Chondrocyte (in vitro differentiated cells): ENCODE measurements around the gene CCDC6. TPM values are rescaled to one million over a fixed set of nuclear protein-coding genes. Genes with fewer than 3 reads are reported as not detected.

Experiments used
- DNase-seq: peaks from one replicate; pipeline ENCODE4 v3.0.0; 2021; ENCODE audit warnings: mixed read lengths, low spot score
- H3K27ac Mint-ChIP-seq: one replicate; pipeline ENCODE4 v1.8.0; 2021; ENCODE audit warnings: mild to moderate bottlenecking, moderate library complexity, mixed read lengths; ENCODE audit not compliant: unreplicated experiment
- H3K27me3 Mint-ChIP-seq: 2 replicates; pipeline ENCODE4 v1.8.0; 2021; ENCODE audit warnings: low read depth, mixed read lengths
- H3K36me3 Mint-ChIP-seq: 2 replicates; pipeline ENCODE4 v1.8.0; 2021; ENCODE audit warnings: low read depth, mixed read lengths
- H3K4me1 Mint-ChIP-seq: 2 replicates; pipeline ENCODE4 v1.8.0; 2021; ENCODE audit warnings: low read depth, mild to moderate bottlenecking, mixed read lengths
- H3K4me3 Mint-ChIP-seq: one replicate; pipeline ENCODE4 v1.8.0; 2021; ENCODE audit warnings: mild to moderate bottlenecking, moderate library complexity, mixed read lengths; ENCODE audit not compliant: unreplicated experiment
- H3K9me3 Mint-ChIP-seq: 2 replicates; pipeline ENCODE4 v1.8.0; 2021; ENCODE audit warnings: low read depth, mixed read lengths
- CTCF ChIP-seq: fragments of 200-600 bp; sonication (generic); IDR thresholded peaks from 2 replicates; pipeline ENCODE4 v1.5.0; 2021; ENCODE audit warnings: antibody characterized with exemption, mild to moderate bottlenecking, moderate library complexity
- total RNA-seq: library from RNA; stranded (reverse); gene quantifications from 3 replicates; pipeline ENCODE4 v1.2.1, GENCODE V29; 2021

Gene CCDC6
- total RNA-seq, 1 donor from 2014 or later: 59.3 TPM

- Mint-ChIP-seq H3K27ac (no peak overlapping the region), H3K4me3 (no peak overlapping the region), H3K9me3 (peaks cover 20% of the 10 kb centered on the region), H3K27me3 (peaks cover 4% of the 10 kb centered on the region), H3K4me1 (no peaks in the 10 kb centered on the region), H3K36me3 (peaks cover 12% of the 10 kb centered on the region)
- no peak for DNase-seq
- TF ChIP-seq CTCF: no peak
These were observed 19.7 kb upstream of the CCDC6 start for GRCh38 chr10:59926086-59926485.

- H3K27ac Mint-ChIP-seq: no peak overlapping the region
- no peaks in the 10 kb centered on the region for H3K4me1 Mint-ChIP-seq
- TF ChIP-seq CTCF: no peak
- H3K27me3 Mint-ChIP-seq: peaks cover 13% of the 10 kb centered on the region
- H3K36me3 Mint-ChIP-seq: peaks cover 12% of the 10 kb centered on the region
- no peak overlapping the region for H3K4me3 Mint-ChIP-seq
- H3K9me3 Mint-ChIP-seq: peaks cover 23% of the 10 kb centered on the region
- DNase-seq: no peak
These were observed 16.6 kb upstream of the CCDC6 start for GRCh38 chr10:59922907-59923306.

DNA sequence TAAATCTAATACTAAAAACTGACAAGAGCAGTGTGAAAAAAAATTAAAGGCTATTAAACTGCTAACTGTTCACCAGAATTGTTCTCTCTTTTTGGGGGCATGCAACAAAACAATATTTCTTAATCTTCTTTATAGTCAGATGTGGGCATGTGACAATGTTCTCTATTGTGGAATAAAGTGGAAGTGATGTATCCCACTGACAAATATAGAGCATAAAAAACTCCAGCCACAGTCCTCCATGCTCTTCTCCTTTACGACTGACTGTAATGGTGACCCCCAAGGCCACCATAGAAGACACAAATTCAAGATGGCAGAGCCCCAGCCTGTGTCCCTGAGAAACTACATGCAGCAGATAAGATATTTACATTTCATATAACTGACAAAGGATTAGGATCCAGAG is 11.6 kb upstream of the CCDC6 start:
- no peak for DNase-seq
- H3K36me3 Mint-ChIP-seq: peaks cover 10% of the 10 kb centered on the region
- no peaks in the 10 kb centered on the region for H3K4me1 Mint-ChIP-seq
- no peak overlapping the region for H3K4me3 Mint-ChIP-seq
- no peak overlapping the region for H3K27ac Mint-ChIP-seq
- H3K9me3 Mint-ChIP-seq: peaks cover 30% of the 10 kb centered on the region
- peaks cover 9% of the 10 kb centered on the region for H3K27me3 Mint-ChIP-seq
- no peak for TF ChIP-seq CTCF

GRCh38 chr10:59913547-59914237 is 7.3 kb upstream of the CCDC6 start:
- Mint-ChIP-seq H3K36me3 (peaks cover 3% of the 10 kb centered on the region), H3K4me1 (peaks cover 4% of the 10 kb centered on the region), H3K27me3 (peaks cover 5% of the 10 kb centered on the region), H3K27ac (no peak overlapping the region), H3K4me3 (no peak overlapping the region), H3K9me3 (peaks cover 22% of the 10 kb centered on the region)
- no peak for DNase-seq
- no peak for TF ChIP-seq CTCF

DNA sequence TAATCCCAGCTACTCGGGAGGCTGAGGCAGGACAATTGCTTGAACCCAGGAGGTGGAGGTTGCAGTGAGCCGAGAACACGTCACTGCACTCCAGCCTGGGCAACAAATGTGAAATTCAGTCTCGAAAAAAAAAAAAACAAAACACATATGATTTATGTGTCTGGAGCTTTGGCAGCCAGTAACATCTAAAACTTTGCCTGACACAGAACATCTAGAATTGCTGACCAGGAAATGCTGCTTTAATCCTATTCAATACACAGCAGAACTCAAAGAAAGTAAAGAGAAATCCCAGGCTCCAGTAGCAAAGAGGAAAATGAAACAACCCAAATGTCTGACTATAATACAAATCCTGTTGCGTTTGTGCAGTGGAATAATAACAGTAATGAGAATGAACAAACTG is 4.5 kb upstream of the CCDC6 start:
- H3K4me3 Mint-ChIP-seq: no peak overlapping the region
- H3K36me3 Mint-ChIP-seq: peaks cover 3% of the 10 kb centered on the region
- no peak for DNase-seq
- peaks cover 18% of the 10 kb centered on the region for H3K9me3 Mint-ChIP-seq
- peaks cover 23% of the 10 kb centered on the region for H3K4me1 Mint-ChIP-seq
- H3K27ac Mint-ChIP-seq: no peak overlapping the region
- TF ChIP-seq CTCF: no peak
- no peaks in the 10 kb centered on the region for H3K27me3 Mint-ChIP-seq
